HG03558 (cell line): ENCODE results near the gene UTS2R.

Experiments
- ATAC-seq: cut with Tn5 transposase; IDR thresholded peaks from one replicate; pipeline ENCODE4 v1.9.1; 2021; ENCODE audit warnings: moderate number of reproducible peaks; ENCODE audit not compliant: unreplicated experiment; ENCODE audit errors: extremely low read depth

UTS2R gene

GRCh38 chr17:82386881-82387704 is 15.5 kb downstream of the UTS2R start:
- no peak for ATAC-seq

GRCh38 chr17:82387705-82388106 is 16.1 kb downstream of the UTS2R start:
- no peak for ATAC-seq

GRCh38 chr17:82388223-82388921 is 16.8 kb downstream of the UTS2R start:
- ATAC-seq, result no peak

GRCh38 chr17:82388922-82389283 is 17.3 kb downstream of the UTS2R start:
- no peak for ATAC-seq

- no peak for ATAC-seq
These were observed 17.8 kb downstream of the UTS2R start for GRCh38 chr17:82389379-82389778.

GRCh38 chr17:82390015-82390859 is 18.7 kb downstream of the UTS2R start:
- ATAC-seq, result no peak

- no peak for ATAC-seq
These were observed 19.4 kb downstream of the UTS2R start for GRCh38 chr17:82390860-82391435.

- no peak for ATAC-seq
These were observed 20.0 kb downstream of the UTS2R start for GRCh38 chr17:82391496-82392066.

- ATAC-seq, result no peak
These were observed 20.8 kb downstream of the UTS2R start for GRCh38 chr17:82392209-82392920.

GRCh38 chr17:82392941-82393340 is 21.4 kb downstream of the UTS2R start:
- no peak for ATAC-seq

GRCh38 chr17:82394278-82394677 is 22.7 kb downstream of the UTS2R start:
- no peak for ATAC-seq

- no peak for ATAC-seq
These were observed 25.3 kb downstream of the UTS2R start for GRCh38 chr17:82396601-82397435.

- no peak for ATAC-seq
These were observed 26.1 kb downstream of the UTS2R start for GRCh38 chr17:82397449-82398335.

- ATAC-seq, result no peak
These were observed 27.5 kb downstream of the UTS2R start for GRCh38 chr17:82399041-82399441.

GRCh38 chr17:82399601-82400101 is 28.1 kb downstream of the UTS2R start:
- ATAC-seq, result no peak

GRCh38 chr17:82400206-82400605 is 28.6 kb downstream of the UTS2R start:
- no peak for ATAC-seq

GRCh38 chr17:82400830-82401229 is 29.3 kb downstream of the UTS2R start:
- ATAC-seq, result no peak

GRCh38 chr17:82402865-82403264 is 31.3 kb downstream of the UTS2R start:
- no peak for ATAC-seq
